ENCODE data around the gene RC3H2. TPM values are rescaled to one million over a fixed set of nuclear protein-coding genes. Genes with fewer than 3 reads are reported as not detected.

The RC3H2 gene
- total RNA-seq, 1 donor: 58.8 TPM

DNA sequence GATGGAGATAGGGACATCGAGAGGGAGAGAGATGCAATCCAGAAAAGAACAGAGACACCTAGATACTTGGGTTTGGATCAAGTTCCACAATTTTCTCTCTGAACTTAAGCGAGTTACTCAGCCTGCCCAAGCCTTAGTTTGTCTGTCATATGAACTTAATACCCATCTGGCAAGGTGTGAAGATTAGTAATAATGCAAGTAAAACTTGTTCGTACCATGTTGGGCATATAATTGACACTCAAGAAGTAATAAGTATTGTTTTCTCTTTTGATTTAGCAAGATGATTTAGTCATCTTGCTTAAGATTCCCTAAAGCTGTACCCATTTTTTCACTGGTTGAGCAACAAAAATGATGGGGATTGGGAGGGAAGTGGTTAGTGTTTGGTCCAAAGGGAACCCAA lies 43.2 kb upstream of the RC3H2 start:
- H3K4me3 ChIP-seq (ENCODE audit: low read depth, low read length): no peak overlapping the region
- DNase-seq (ENCODE audit: low read depth): no peak
- TF ChIP-seq, protein P1, sequence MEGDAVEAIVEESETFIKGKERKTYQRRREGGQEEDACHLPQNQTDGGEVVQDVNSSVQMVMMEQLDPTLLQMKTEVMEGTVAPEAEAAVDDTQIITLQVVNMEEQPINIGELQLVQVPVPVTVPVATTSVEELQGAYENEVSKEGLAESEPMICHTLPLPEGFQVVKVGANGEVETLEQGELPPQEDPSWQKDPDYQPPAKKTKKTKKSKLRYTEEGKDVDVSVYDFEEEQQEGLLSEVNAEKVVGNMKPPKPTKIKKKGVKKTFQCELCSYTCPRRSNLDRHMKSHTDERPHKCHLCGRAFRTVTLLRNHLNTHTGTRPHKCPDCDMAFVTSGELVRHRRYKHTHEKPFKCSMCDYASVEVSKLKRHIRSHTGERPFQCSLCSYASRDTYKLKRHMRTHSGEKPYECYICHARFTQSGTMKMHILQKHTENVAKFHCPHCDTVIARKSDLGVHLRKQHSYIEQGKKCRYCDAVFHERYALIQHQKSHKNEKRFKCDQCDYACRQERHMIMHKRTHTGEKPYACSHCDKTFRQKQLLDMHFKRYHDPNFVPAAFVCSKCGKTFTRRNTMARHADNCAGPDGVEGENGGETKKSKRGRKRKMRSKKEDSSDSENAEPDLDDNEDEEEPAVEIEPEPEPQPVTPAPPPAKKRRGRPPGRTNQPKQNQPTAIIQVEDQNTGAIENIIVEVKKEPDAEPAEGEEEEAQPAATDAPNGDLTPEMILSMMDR (IDR thresholded peaks at IDR 0.05; ENCODE audit: insufficient read depth, low read length): no peak

DNA sequence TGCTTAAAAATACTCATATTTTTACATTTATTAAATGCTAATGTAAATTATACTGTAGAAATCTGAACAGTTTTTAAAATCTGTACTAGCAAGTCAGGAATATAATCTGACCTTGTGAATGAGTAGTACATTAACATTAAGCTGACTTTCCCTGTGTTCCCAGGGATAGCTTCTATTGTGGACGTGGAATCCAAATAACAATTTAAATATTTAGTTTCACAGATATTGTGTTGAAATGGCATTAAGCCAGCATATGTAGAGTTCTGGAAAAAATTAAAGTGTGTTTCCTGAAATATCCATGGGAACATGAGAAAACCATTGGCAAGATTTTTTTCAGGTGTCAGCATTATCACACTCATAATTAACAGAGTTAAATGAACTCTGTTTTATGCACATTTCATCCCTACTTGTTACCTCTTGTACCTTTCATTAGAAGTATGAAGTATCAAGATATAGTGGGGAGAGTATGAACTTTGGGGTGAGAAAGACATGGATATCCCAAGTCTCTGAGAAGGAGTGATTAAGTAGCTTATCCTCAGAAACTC lies 41.4 kb upstream of the RC3H2 start:
- DNase-seq (ENCODE audit: low read depth): no peak
- H3K4me3 ChIP-seq (ENCODE audit: low read depth, low read length): no peak overlapping the region
- TF ChIP-seq, protein P1 (IDR thresholded peaks at IDR 0.05; ENCODE audit: insufficient read depth, low read length): no peak

DNA sequence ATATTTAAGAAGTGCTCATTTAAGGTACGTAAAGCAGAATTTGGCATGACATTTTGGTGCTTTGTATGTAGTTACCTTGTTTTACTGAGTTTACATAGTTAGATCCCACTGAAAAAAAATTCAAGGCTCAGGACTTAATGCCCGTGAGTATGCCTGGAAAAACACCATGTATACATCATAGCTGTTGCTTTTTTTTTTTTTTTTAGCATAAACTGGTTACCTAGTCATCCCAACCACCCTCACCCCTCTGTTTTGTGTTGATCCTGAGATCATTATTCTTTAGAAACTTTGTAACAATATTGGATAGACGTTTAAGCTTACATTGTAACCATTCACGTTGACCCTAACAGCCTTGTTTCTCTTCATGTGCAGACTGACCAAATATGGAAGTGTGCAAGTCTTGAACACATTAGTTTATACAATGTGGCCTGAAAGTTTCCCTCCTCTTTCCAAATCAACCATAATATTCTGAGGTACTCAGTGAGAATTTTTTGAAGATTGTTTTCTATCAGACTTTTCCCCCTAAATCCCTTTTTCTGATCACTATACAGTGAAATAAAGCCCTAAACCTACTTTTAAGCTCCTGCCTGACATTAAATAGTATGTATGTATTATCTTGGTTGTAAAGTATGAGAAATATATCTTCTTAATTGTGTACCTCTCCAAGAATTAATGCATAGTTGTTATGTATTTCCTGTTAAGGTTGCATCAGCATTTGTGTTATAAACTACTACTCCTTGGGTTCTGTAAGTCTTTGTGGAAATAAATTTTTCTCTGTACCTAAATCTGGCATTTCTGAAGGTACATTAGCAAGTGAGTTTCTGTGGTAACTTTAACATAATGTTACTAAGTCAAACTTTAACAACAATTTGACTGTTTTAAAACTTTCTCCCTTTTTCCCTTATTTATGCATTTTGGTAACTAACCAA lies 40.1 kb upstream of the RC3H2 start:
- H3K4me3 ChIP-seq (ENCODE audit: low read depth, low read length): no peak overlapping the region
- no peak for DNase-seq (ENCODE audit: low read depth)

DNA sequence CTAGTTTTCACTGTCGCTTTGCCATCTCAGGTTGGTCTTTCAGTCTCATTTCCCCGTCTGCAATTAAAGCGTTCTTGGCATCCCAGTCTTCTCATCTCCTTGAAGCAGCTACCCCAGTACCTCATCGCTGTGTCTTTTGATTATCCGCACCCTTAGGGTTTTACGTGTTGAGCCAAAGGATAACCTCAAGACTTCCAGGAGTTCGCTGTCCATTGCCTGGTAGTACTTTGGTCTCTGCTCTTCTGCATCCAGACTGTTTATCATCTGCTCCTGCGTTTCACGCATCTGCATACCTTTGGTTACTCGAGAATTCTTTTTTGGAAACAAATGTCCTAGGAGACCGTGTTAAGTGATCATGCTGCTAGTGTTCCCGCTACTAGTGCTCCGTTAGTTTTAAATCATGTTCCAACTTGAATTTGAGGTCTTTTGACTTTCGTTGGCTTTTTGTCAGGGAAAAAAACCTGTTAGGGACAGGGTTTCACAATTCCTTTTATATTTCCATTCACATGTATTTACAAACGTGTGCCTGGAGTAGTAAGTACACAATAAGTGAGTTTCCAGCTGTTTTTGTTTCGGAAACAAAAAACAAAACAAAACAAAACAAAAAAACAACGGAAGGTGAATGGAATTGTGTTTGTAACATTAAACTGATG lies 36.5 kb upstream of the RC3H2 start:
- TF ChIP-seq, protein P1 (IDR thresholded peaks at IDR 0.05; ENCODE audit: insufficient read depth, low read length): no peak
- H3K4me3 ChIP-seq (ENCODE audit: low read depth, low read length): peak overlapping the region; percentile 89
- peak; percentile 60 for DNase-seq (ENCODE audit: low read depth)

More for the DNA sequence above, 40.1 kb upstream of the RC3H2 start:
- TF ChIP-seq, protein P1 (IDR thresholded peaks at IDR 0.05; ENCODE audit: insufficient read depth, low read length): no peak

DNA sequence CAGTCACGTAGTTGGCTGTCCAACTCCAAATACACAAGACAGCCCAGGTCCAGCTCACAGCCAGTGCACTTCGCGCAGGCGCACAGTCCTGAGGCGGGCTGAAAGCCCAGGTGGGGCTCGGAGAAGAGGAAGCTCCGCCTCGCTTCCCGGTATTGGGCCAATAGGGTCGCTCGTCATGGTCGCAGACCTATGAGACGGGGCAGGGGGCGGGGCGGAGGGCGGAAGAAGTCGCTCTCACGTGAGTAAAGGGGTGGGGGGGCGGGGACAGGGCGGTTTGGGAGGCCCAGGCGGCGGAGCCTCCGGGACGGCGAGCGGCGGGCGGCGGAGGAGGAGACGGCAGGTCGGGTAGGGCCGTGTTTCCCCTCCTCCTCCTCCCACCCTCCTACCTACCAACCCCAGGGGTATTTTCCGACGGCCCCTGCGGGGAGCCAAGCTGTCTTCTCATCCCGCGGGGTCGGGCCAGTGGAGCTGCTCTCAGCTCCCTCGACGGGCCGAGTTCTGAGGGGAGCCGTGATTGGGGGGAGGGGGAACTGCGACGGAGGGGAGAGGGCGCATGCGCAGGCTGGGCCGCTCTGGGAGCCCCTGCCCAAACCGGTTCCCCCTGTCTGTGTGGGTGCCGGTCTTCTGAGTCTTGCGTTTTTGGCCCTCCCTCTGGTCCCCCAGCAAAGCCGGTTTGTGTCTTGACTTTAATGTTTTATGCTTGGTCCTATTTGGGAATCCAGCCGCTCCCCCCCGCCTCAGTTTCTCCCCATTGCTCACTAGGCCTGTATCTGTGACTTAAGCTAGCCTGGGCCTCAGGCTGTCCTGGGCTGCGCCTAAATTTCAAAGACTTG lies 35.8 kb upstream of the RC3H2 start, which contains the start of gene RABGAP1:
TSS of gene RABGAP1 (plus strand) at position 272 of the 833 bp plus-strand sequence. CDS start 16,040 bp downstream, outside the sequence.
- peak within 1 kb of the TSS; percentile 89 for H3K4me3 ChIP-seq (ENCODE audit: low read depth, low read length)
- TF ChIP-seq, protein P1 (IDR thresholded peaks at IDR 0.05; ENCODE audit: insufficient read depth, low read length): no peak
- DNase-seq (ENCODE audit: low read depth): peak; percentile 97

DNA sequence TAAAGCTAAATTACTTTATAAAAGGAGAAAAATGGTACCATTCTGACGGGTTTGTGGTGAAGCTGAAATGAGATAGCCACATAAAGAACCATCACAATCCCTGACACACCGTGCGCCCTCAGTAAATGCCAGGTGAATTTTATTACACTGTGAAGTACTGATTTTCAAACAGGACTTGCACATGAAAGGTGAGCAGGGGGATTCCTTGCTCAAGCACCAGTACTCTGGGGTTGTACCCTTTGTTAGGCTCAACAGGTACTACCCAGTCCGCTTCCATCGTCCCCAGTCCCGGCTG lies 35.2 kb upstream of the RC3H2 start:
- peak overlapping the region; percentile 54 for H3K4me3 ChIP-seq (ENCODE audit: low read depth, low read length)
- DNase-seq (ENCODE audit: low read depth): no peak

More for the DNA sequence above, 35.2 kb upstream of the RC3H2 start:
- TF ChIP-seq, protein P1 (IDR thresholded peaks at IDR 0.05; ENCODE audit: insufficient read depth, low read length): no peak
